K562 (cell line): ENCODE results near the gene PTCHD4. TPM values are rescaled to one million over a fixed set of nuclear protein-coding genes. Genes with fewer than 3 reads are reported as not detected.

ENCODE experiments used
- ATAC-seq: fragments of 200-7000 bp; cut with Tn5 transposase; 3 replicates; pipeline ENCODE4 v1.9.1; 2020; ENCODE audit warnings: moderate library complexity
- BruUV-seq: library from RNA; stranded (reverse); fragments of 400-500 nt; replicated peaks from 2 replicates; lab custom pipeline; 2021; lab: Mats Ljungman, UMichigan
- CTCF ChIA-PET: fragments of 300-600 bp; formaldehyde crosslinking; extraction: SDS; loops from one replicate; lab custom pipeline; 2021; ENCODE audit warnings: low intra/inter-chr PET ratio; lab: Yijun Ruan, JAX
- POLR2A ChIA-PET: fragments of 300-600, 350-650 bp; sonication (Branson Sonifier 250); formaldehyde crosslinking; extraction: SDS; loops from one replicate; lab custom pipeline; 2021; ENCODE audit warnings: antibody characterized with exemption, inconsistent platforms; lab: Yijun Ruan, JAX
- DNase-seq, 4 experiments: peaks; one replicate each; pipeline versions ENCODE4 v3.0.0 to v3.0.0-alpha.2; 2011 to 2018; ENCODE audit warnings: low spot score in 3 of 4, mixed read lengths in 3 of 4; ENCODE audit errors: extremely low read depth in 1 of 4
- FAIRE-seq: peaks from 2 replicates; lab custom pipeline; 2011; peaks lifted over from hg19 to GRCh38; lab: Jason Lieb, UNC
- H2AFZ ChIP-seq: 2 replicates; pipeline ENCODE4 v1.6.0; 2011; ENCODE audit warnings: low read depth, low read length, control low read depth, inconsistent platforms
- H3K27ac ChIP-seq: fragments of 200-600 bp; 3 replicates; pipeline ENCODE4 v1.8.0; 2011; ENCODE audit warnings: low read depth, mild to moderate bottlenecking, control low read depth, inconsistent platforms, low read length, moderate library complexity, mixed read lengths; ENCODE audit errors: extremely low read depth
- H3K27me3 ChIP-seq, 2 experiments: fragments of 300-600 bp in 1 of 2; 2 replicates in 1 of 2; 3 replicates in 1 of 2; pipeline versions ENCODE4 v1.6.0 to v1.8.0; 2011; ENCODE audit warnings: inconsistent platforms in 2 of 2, low read length in 2 of 2, mild to moderate bottlenecking in 1 of 2, mixed read lengths in 1 of 2, moderate library complexity in 1 of 2; ENCODE audit not compliant: control insufficient read depth in 2 of 2, insufficient read depth in 2 of 2
- H3K36me3 ChIP-seq: fragments of 300-600 bp; 3 replicates; pipeline ENCODE4 v1.8.0; 2011; ENCODE audit warnings: mild to moderate bottlenecking, low read length, inconsistent platforms; ENCODE audit not compliant: control insufficient read depth, insufficient read depth
- H3K4me1 ChIP-seq, 2 experiments: fragments of 200-600 bp in 1 of 2; replicated peaks in 1 of 2; 2 replicates in 1 of 2; 3 replicates in 1 of 2; pipeline versions ENCODE4 v1.5.1 to v1.8.0; 2011; ENCODE audit warnings: inconsistent platforms in 2 of 2, low read length in 2 of 2, mild to moderate bottlenecking in 1 of 2, mixed read lengths in 1 of 2, moderate library complexity in 1 of 2; ENCODE audit not compliant: control insufficient read depth in 2 of 2, insufficient read depth in 2 of 2
- H3K4me2 ChIP-seq: 2 replicates; pipeline ENCODE4 v1.6.1; 2011; ENCODE audit warnings: low read length, control low read depth, inconsistent platforms, mixed read lengths; ENCODE audit not compliant: insufficient read depth
- H3K4me3 ChIP-seq: fragments of 200-600 bp; sonication (generic), shearing (Covaris generic); 2 replicates; pipeline ENCODE4 v1.5.1; 2016; ENCODE audit warnings: control low read depth, inconsistent platforms
- H3K79me2 ChIP-seq: fragments of 200-600 bp; 3 replicates; pipeline ENCODE4 v1.8.0; 2011; ENCODE audit warnings: low read length, inconsistent platforms; ENCODE audit not compliant: control insufficient read depth, insufficient read depth
- H3K9ac ChIP-seq, 2 experiments: 2 replicates each; pipeline versions ENCODE4 v1.6.0 to v1.6.1; 2011; ENCODE audit warnings: low read depth in 2 of 2, low read length in 2 of 2, control low read depth in 1 of 2, inconsistent platforms in 1 of 2, mild to moderate bottlenecking in 1 of 2, mixed read lengths in 1 of 2; ENCODE audit not compliant: insufficient read depth in 1 of 2
- H3K9me1 ChIP-seq: one replicate; pipeline ENCODE4 v1.6.0; 2011; ENCODE audit warnings: inconsistent platforms, mild to moderate bottlenecking, low read length, moderate library complexity; ENCODE audit not compliant: control insufficient read depth, insufficient read depth
- H3K9me3 ChIP-seq: replicated peaks from 2 replicates; pipeline ENCODE4 v1.5.1; 2011; ENCODE audit warnings: low read depth, low read length, inconsistent platforms; ENCODE audit not compliant: control insufficient read depth, insufficient read depth
- H4K20me1 ChIP-seq: replicated peaks from 2 replicates; pipeline ENCODE4 v1.6.1; 2011; ENCODE audit warnings: low read length, inconsistent platforms, mixed read lengths; ENCODE audit not compliant: control insufficient read depth, insufficient read depth
- CCNT2 ChIP-seq: IDR thresholded peaks from 2 replicates; pipeline ENCODE4 v1.6.1; 2011; ENCODE audit warnings: borderline replicate concordance, low read depth, mild to moderate bottlenecking, moderate library complexity, mixed read lengths, low read length; ENCODE audit not compliant: insufficient read length; ENCODE audit errors: extremely low read depth
- EZH2 ChIP-seq: IDR thresholded peaks from 2 replicates; pipeline ENCODE4 v1.6.1; 2012; ENCODE audit warnings: low read depth, mild to moderate bottlenecking, inconsistent platforms, low read length, borderline replicate concordance
- HDAC2 ChIP-seq: fragments of 450-650 bp; IDR thresholded peaks from 2 replicates; pipeline ENCODE4 v1.6.1; 2016; ENCODE audit warnings: mild to moderate bottlenecking
- TAL1 ChIP-seq: fragments of 450-650 bp; IDR thresholded peaks from 2 replicates; pipeline ENCODE4 v1.6.1; 2016; ENCODE audit warnings: mild to moderate bottlenecking
- WGBS: fragments of 100-300 bp; shearing (Covaris generic); methylation state at CpG from one replicate; pipeline ENCODE4 v1.1.6; 2016; ENCODE audit warnings: low coverage, mixed read lengths; ENCODE audit not compliant: insufficient coverage; ENCODE audit errors: missing lambda C conversion rate; 5-methylcytosine and 5-hydroxymethylcytosine counted together
- in situ Hi-C: fragments of 300-500 bp; cut with MboI; formaldehyde crosslinking; loops from 4 replicates; pipeline ENCODE4 v1.15.0; 2018; ENCODE audit warnings: inconsistent platforms, mixed read lengths
- intact Hi-C: fragments of 100-400 bp; cut with micrococcal nuclease; formaldehyde crosslinking; loops from 2 replicates; pipeline ENCODE4 v1.14.2; 2022
- polyA plus RNA-seq, 8 experiments: library from polyadenylated mRNA; depleted of rRNA in 4 of 8; stranded (reverse) in 5 of 8; unstranded in 3 of 8; fragments of >200 nt; fragmentation: Nextera tagmentation in 2 of 8; fragmentation: Illumina TruSeq in 1 of 8; extraction: Ambion mirVana in 2 of 8; extraction: Trizol in 1 of 8; gene quantifications; 2 replicates each; pipeline versions ENCODE4 v1.2.1 to v1.2.3, GENCODE V29; 2011 to 2014; ENCODE audit warnings: inconsistent platforms in 1 of 8, missing spikeins in 1 of 8
- total RNA-seq, 7 experiments: library from RNA; depleted of rRNA in 6 of 7; stranded (reverse); fragments of >200 nt in 6 of 7; fragmentation: Illumina TruSeq in 2 of 7; extraction: Trizol in 2 of 7; gene quantifications; 2 replicates each; pipeline versions ENCODE4 v1.2.1 to v1.2.3, GENCODE V29; 2011 to 2021; ENCODE audit warnings: low replicate concordance in 1 of 7
- TF ChIP-seq, protein P1 (sequence below): fragments of 250-450 bp; sonication (Bioruptor Pico); IDR thresholded peaks from 2 replicates; pipeline ENCODE4 v1.4.0; 2020; ENCODE audit warnings: mild to moderate bottlenecking, moderate library complexity, borderline replicate concordance

PTCHD4 gene
- total and polyA plus RNA-seq, 9 of the 15 experiments (the other 6 are each of a cell fraction or from before 2014, with no cell fraction given): not detected

DNA sequence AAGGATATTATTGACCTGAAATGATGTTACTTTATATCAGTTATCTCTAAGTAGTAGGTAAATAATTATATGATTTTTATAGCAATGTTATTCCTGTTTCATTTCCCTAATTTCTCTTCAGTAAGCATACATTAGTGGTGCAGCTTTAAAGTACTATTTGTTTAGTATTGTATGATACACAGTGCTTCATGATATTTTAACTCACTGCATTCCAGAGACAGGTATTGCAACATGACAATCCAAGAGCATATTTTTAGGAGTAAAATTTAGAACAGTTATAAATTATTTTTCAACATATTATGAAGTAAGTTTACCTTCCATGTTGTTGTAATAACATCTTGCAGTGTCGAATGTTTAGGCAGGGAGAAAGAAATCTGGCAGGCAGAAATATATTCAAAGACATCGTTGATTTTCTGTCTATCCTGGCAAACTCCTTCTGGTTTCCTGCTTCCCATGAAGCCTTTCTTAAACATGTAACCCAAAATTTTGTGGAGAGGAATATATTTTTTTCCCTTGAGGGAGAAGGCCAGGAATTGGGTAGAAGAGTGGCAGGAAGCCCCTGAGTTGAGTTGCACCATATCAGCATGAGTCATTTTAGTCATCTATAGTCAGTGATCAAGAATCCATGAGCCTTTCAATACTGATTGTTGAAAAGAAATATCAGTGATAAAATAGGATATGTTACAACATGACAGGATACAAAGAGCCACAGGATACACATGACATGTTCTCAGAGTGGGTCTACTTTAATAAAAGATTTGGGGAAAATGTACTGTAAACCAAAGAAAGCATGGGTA is 29.0 kb upstream of the PTCHD4 start:
- no peak for DNase-seq
- in situ Hi-C loops (no loop called here), intact Hi-C loops (no loop called here)
- H3K4me3 ChIP-seq: no peak overlapping the region
- no peaks in the 10 kb centered on the region for H3K36me3 ChIP-seq
- 0% methylated on average over 2 of the region's 2 CpGs for WGBS
- no peaks in the 10 kb centered on the region for H3K9me1 ChIP-seq
- H3K27me3 ChIP-seq: no peaks in the 10 kb centered on the region
- ChIA-PET POLR2A (no interaction called here), CTCF (no interaction called here)
- BruUV-seq: no TSS peak
- H3K4me1 ChIP-seq: no peaks in the 10 kb centered on the region
- no peak overlapping the region for H3K27ac ChIP-seq
- FAIRE-seq: no peak
- H3K4me2 ChIP-seq: no peak overlapping the region
- no peaks in the 10 kb centered on the region for H4K20me1 ChIP-seq
- no peaks in the 10 kb centered on the region for H3K79me2 ChIP-seq
- H3K9me3 ChIP-seq: no peaks in the 10 kb centered on the region
- TF ChIP-seq EZH2 (no peak), HDAC2 (no peak), TAL1 (no peak), CCNT2 (no peak)
- TF ChIP-seq, protein P1, sequence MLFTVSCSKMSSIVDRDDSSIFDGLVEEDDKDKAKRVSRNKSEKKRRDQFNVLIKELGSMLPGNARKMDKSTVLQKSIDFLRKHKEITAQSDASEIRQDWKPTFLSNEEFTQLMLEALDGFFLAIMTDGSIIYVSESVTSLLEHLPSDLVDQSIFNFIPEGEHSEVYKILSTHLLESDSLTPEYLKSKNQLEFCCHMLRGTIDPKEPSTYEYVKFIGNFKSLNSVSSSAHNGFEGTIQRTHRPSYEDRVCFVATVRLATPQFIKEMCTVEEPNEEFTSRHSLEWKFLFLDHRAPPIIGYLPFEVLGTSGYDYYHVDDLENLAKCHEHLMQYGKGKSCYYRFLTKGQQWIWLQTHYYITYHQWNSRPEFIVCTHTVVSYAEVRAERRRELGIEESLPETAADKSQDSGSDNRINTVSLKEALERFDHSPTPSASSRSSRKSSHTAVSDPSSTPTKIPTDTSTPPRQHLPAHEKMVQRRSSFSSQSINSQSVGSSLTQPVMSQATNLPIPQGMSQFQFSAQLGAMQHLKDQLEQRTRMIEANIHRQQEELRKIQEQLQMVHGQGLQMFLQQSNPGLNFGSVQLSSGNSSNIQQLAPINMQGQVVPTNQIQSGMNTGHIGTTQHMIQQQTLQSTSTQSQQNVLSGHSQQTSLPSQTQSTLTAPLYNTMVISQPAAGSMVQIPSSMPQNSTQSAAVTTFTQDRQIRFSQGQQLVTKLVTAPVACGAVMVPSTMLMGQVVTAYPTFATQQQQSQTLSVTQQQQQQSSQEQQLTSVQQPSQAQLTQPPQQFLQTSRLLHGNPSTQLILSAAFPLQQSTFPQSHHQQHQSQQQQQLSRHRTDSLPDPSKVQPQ (CRISPR knock-in tag): no peak
- no peak overlapping the region for H2AFZ ChIP-seq
- H3K9ac ChIP-seq: no peak overlapping the region
- no peak for ATAC-seq
